ENCODE results near the gene MUC2. TPM values are rescaled to one million over a fixed set of nuclear protein-coding genes. Genes with fewer than 3 reads are reported as not detected.

MUC2 gene
- total RNA-seq, 1 donor from 2014 or later: not detected

GRCh38 chr11:1075341-1075911 lies 752 bp downstream of the MUC2 start:
- peaks cover 2% of the 10 kb centered on the region for H3K4me1 Mint-ChIP-seq (ENCODE audit: unreplicated experiment)
- H3K27ac Mint-ChIP-seq (ENCODE audit: unreplicated experiment): no peak overlapping the region
- H3K4me3 Mint-ChIP-seq (ENCODE audit: unreplicated experiment): no peak overlapping the region
- peaks cover 3% of the 10 kb centered on the region for H3K27me3 Mint-ChIP-seq (ENCODE audit: unreplicated experiment)
- H3K9me3 Mint-ChIP-seq (ENCODE audit: unreplicated experiment): no peaks in the 10 kb centered on the region
- DNase-seq (ENCODE audit: low spot score): no peak
- H3K36me3 Mint-ChIP-seq (ENCODE audit: low read depth, unreplicated experiment): no peaks in the 10 kb centered on the region
- TF ChIP-seq CTCF (IDR thresholded peaks at IDR 0.05; ENCODE audit: unreplicated experiment): no peak

GRCh38 chr11:1076061-1076665 lies 1.5 kb downstream of the MUC2 start:
- Mint-ChIP-seq H3K36me3 (ENCODE audit: low read depth, unreplicated experiment) (no peaks in the 10 kb centered on the region), H3K27ac (ENCODE audit: unreplicated experiment) (no peak overlapping the region), H3K4me3 (ENCODE audit: unreplicated experiment) (no peak overlapping the region), H3K27me3 (ENCODE audit: unreplicated experiment) (peaks cover 3% of the 10 kb centered on the region), H3K4me1 (ENCODE audit: unreplicated experiment) (peaks cover 2% of the 10 kb centered on the region), H3K9me3 (ENCODE audit: unreplicated experiment) (no peaks in the 10 kb centered on the region)
- DNase-seq (ENCODE audit: low spot score): no peak
- no peak for TF ChIP-seq CTCF (IDR thresholded peaks at IDR 0.05; ENCODE audit: unreplicated experiment)

GRCh38 chr11:1077033-1077416 lies 2.4 kb downstream of the MUC2 start:
- H3K27me3 Mint-ChIP-seq (ENCODE audit: unreplicated experiment): peaks cover 3% of the 10 kb centered on the region
- no peak overlapping the region for H3K4me3 Mint-ChIP-seq (ENCODE audit: unreplicated experiment)
- TF ChIP-seq CTCF (IDR thresholded peaks at IDR 0.05; ENCODE audit: unreplicated experiment): no peak
- H3K9me3 Mint-ChIP-seq (ENCODE audit: unreplicated experiment): no peaks in the 10 kb centered on the region
- no peaks in the 10 kb centered on the region for H3K36me3 Mint-ChIP-seq (ENCODE audit: low read depth, unreplicated experiment)
- H3K4me1 Mint-ChIP-seq (ENCODE audit: unreplicated experiment): no peaks in the 10 kb centered on the region
- DNase-seq (ENCODE audit: low spot score): no peak
- H3K27ac Mint-ChIP-seq (ENCODE audit: unreplicated experiment): no peak overlapping the region

- H3K9me3 Mint-ChIP-seq (ENCODE audit: unreplicated experiment): no peaks in the 10 kb centered on the region
- peaks cover 2% of the 10 kb centered on the region for H3K27me3 Mint-ChIP-seq (ENCODE audit: unreplicated experiment)
- H3K4me1 Mint-ChIP-seq (ENCODE audit: unreplicated experiment): no peaks in the 10 kb centered on the region
- no peak overlapping the region for H3K4me3 Mint-ChIP-seq (ENCODE audit: unreplicated experiment)
- no peak for DNase-seq (ENCODE audit: low spot score)
- no peaks in the 10 kb centered on the region for H3K36me3 Mint-ChIP-seq (ENCODE audit: low read depth, unreplicated experiment)
- no peak overlapping the region for H3K27ac Mint-ChIP-seq (ENCODE audit: unreplicated experiment)
- no peak for TF ChIP-seq CTCF (IDR thresholded peaks at IDR 0.05; ENCODE audit: unreplicated experiment)
These were observed 2.9 kb downstream of the MUC2 start for GRCh38 chr11:1077417-1078119.

- no peak for DNase-seq (ENCODE audit: low spot score)
These were observed 3.5 kb downstream of the MUC2 start for GRCh38 chr11:1078191-1078601.

More at GRCh38 chr11:1078191-1078601, 3.5 kb downstream of the MUC2 start:
- no peaks in the 10 kb centered on the region for H3K36me3 Mint-ChIP-seq (ENCODE audit: low read depth, unreplicated experiment)
- no peaks in the 10 kb centered on the region for H3K9me3 Mint-ChIP-seq (ENCODE audit: unreplicated experiment)
- no peak overlapping the region for H3K4me3 Mint-ChIP-seq (ENCODE audit: unreplicated experiment)
- H3K27me3 Mint-ChIP-seq (ENCODE audit: unreplicated experiment): peaks cover 2% of the 10 kb centered on the region
- H3K27ac Mint-ChIP-seq (ENCODE audit: unreplicated experiment): no peak overlapping the region
- no peak for TF ChIP-seq CTCF (IDR thresholded peaks at IDR 0.05; ENCODE audit: unreplicated experiment)
- H3K4me1 Mint-ChIP-seq (ENCODE audit: unreplicated experiment): no peaks in the 10 kb centered on the region
